Suppressor macrophage treated with lipopolysaccharide for 1 hour (primary cell): ENCODE measurements around the gene ASTN2.
A peak's percentile ranks its signal among the peaks of the same experiment; 100 is the strongest.
"Not testable (repeated sequence)": the region's sequence is repeated elsewhere in the genome, so short reads cannot be mapped to it uniquely, and the experiment has no call there.

ENCODE experiments used
- DNase-seq, 3 donors: peaks; one replicate each; pipeline ENCODE4 v3.0.0-alpha.2; 2020 to 2022

Gene ASTN2

GRCh38 chr9:116718111-116718510 is 696.7 kb downstream of the ASTN2 start:
- no peak for DNase-seq

GRCh38 chr9:116717150-116717549 is 697.7 kb downstream of the ASTN2 start:
- no peak for DNase-seq

- DNase-seq = no peak
Observed at GRCh38 chr9:116716438-116716837, 698.4 kb downstream of the ASTN2 start.

GRCh38 chr9:116715751-116716150 is 699.1 kb downstream of the ASTN2 start:
- DNase-seq = no peak

- no peak for DNase-seq
Observed at GRCh38 chr9:116713271-116713670, 701.6 kb downstream of the ASTN2 start.

- DNase-seq = no peak
Observed at GRCh38 chr9:116712781-116713180, 702.1 kb downstream of the ASTN2 start.

GRCh38 chr9:116706310-116707290 is 708.3 kb downstream of the ASTN2 start:
- no peak for DNase-seq

GRCh38 chr9:116705531-116705930 is 709.3 kb downstream of the ASTN2 start:
- DNase-seq = no peak

DNA sequence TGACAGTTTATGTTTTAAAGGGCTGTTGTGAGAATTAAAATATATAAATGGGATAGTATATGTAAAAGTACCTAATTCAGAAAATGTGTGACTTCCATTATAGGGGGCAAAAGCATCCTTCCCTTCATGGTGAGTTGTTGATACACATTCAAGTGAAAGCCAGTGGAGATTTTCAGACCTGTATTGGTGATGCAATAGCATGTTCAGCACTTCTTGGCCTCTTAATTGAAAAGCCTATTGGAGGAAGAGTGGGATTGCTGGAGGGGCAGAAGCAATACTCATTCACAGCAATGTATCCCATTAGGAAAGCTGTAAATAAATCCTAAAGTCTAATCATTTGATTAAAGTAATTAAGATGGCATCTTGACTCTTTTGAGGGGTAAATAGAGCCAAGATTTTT is 710.4 kb downstream of the ASTN2 start:
- no peak for DNase-seq

- DNase-seq = no peak
Observed at GRCh38 chr9:116703634-116704033, 711.2 kb downstream of the ASTN2 start.

DNA sequence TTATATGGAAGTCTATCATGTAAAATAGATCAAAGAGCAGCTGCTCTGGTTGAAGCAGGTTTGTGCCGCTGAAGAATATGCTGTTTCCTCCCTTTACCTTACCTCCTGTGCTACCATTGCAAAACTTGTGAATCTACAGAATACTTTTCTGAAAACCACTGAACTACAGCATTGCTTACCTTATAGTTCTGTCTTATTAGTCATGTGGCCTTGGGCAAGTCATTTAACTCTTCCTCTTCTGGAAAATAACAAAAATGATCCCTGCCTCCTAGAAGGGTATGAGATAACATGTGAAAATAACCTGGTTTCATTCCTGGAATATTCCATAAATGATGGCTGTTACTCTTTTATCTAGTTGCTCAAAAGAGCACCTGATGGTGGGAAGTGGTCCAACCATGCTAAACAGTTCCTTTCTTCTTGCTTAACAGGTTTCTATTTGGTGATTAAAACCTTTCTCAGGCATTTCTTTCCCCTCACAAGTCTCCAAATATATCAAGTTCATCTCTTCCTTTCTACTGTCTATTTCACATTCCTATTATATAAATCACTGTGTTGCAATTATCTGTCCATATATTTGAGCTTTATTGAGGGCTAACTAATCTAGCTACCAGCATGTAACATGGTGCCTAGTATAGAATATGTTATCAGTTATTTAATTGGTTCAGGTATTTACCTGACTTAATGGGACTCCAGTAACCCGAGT is 712.8 kb downstream of the ASTN2 start:
- no peak for DNase-seq

GRCh38 chr9:116700882-116701865 is 713.7 kb downstream of the ASTN2 start:
- no peak for DNase-seq

GRCh38 chr9:116700279-116700678 is 714.6 kb downstream of the ASTN2 start:
- no peak for DNase-seq

DNA sequence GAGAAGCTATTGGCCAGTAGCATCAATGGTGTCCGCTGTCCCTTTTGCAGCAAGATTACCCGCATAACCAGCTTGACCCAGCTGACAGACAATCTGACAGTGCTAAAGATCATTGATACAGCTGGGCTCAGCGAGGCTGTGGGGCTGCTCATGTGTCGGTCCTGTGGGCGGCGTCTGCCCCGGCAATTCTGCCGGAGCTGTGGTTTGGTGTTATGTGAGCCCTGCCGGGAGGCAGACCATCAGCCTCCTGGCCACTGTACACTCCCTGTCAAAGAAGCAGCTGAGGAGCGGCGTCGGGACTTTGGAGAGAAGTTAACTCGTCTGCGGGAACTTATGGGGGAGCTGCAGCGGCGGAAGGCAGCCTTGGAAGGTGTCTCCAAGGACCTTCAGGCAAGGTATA is 717.0 kb downstream of the ASTN2 start:
- no peak for DNase-seq

DNA sequence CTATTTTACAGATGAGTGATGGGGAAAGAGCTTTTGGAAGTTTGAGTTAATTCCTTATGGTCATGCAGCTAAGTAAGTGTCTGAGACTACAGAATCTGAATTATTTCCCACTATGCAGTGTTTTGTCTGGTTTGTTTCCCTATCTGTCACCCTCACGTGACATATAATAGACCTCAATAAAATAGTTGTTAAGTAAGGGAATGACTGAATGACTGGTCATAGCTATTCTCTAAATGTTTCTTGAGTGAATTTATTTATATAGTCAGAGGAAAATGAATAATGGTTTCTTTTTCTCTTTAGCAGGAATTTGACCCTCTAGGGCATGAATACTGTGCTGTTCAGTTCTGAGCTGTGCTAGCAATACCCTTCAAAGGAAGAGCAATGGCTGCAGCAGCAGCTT is 717.5 kb downstream of the ASTN2 start:
- no peak for DNase-seq

DNA sequence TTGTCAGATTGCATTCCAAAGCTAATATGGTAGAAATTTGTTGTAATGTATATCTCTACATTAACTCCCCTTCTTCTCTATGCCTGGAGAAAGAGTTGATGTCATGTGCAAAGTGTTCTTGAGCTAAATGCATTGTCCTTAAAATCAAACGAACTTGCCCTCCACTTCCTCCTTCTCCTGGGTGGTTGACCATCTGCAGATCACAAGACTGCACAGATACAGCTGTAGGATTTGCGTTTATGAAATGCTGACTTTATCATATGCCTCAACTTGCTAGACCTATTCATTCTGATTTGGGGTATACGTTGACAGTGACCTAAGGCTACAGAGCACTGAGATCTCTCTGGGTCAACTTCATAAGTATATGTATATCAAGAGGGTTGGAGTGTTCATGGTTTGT is 719.4 kb downstream of the ASTN2 start:
- DNase-seq = peak; percentile 18 to 27 (median 26)

GRCh38 chr9:116694785-116695291 is 720.0 kb downstream of the ASTN2 start:
- DNase-seq = no peak

DNA sequence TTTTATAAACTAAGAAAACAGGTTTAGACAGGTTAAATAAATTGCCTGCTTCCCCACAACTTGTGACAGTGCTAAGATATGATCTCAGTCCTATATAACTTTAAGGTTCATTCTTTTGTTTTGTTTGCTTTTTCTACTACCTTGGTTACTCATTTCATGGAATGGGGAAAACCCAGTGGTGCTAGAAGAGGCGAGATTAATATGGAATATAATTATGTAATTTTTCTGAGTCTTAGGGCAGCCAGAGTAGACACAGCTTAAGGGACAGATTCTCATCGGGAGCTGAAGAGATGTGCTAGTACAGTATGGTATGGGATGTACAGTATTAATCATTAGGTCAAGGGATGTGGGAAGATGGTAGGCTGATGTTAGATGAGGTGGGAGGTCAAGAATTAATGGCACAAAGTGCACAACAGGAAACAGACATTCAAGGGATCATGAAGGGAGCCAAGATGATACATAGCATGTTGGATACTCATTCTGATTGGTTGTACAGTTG is 721.6 kb downstream of the ASTN2 start:
- no peak for DNase-seq

- DNase-seq = peak; percentile 15 to 39 (median 22)
Observed at GRCh38 chr9:116692616-116693015, 722.2 kb downstream of the ASTN2 start.

GRCh38 chr9:116691607-116692006 is 723.2 kb downstream of the ASTN2 start:
- DNase-seq = no peak

- not testable (repeated sequence) for DNase-seq
Observed at GRCh38 chr9:116690805-116691204, 724.1 kb downstream of the ASTN2 start.

DNA sequence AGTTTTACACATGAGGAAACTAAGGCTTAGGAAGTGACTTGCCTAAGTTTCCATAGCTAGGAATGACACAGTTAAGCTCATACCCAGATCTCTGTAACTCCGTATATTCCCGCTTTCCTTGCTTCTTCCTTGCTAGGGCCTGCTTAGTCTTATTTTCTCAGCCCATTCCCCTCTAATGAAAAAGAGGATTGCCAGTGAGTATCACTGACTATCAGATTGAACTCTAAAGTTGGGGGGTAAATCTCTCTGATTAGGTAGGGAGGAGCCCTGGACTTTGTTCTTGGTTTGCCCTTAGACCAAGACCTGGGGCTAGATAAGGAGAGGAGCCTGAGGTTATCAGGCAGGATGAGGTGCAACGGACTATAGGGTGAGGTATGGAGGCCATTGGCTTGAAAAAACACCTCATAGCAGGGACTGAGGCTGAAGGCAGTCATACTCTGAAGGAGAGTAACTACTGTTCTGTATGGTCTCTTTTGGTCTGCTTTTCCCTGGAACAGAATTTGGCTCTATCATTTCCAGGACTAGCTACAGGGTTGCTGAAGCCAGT is 725.3 kb downstream of the ASTN2 start:
- DNase-seq = no peak
